Inflammatory macrophage treated with lipopolysaccharide for 4 hours (primary cell): ENCODE data around the gene CYP2J2.
A peak's percentile ranks its signal among the peaks of the same experiment; 100 is the strongest.
"Not testable (repeated sequence)": the region's sequence is repeated elsewhere in the genome, so short reads cannot be mapped to it uniquely, and the experiment has no call there.

Source experiments
- DNase-seq: peaks from one replicate; pipeline ENCODE4 v3.0.0-alpha.2; 2020

Gene CYP2J2

DNA sequence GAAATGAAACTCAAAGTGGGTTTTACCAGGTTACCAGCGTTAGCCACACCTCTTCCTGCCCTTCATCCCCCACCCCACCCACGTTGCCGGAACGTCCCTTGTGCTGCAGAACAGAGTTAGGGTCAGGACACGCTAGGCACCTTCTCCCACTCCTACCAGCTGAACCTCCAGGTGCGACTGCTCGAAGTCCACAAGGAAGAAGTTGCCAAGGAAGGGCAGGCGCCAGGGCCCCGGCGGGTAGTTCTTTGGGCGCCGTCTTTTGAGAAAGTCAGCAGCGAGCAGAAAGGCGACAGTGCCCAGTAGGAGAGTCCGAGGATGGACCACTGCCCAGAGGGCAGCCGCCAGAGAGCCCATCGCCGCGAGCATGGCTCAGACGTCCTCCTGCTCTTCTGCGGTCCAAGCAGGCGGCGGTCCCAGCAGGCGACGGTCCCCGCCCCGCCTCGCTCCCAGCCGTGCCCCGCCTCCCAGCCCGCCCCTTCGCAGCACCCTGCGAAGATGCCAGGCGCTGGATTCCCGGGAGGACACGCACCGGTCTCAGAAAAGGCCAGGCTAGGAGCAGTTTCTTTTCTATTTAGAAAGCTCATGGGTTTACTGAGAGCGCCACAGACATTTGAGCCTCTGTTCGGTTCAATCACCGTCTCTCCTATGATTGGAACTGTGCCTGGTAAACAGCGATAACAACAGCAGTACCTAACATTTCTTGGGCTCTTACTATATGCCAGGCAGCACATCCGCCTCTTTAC, at the start of gene CYP2J2:
TSS of gene CYP2J2 (minus strand) at position 393 of the 743 bp plus-strand sequence. CDS start at position 366, 27 bp downstream.
- DNase-seq: peak; percentile 2

GRCh38 chr1:59973719-59974118, 47.1 kb upstream of the CYP2J2 start:
- no peak for DNase-seq

DNA sequence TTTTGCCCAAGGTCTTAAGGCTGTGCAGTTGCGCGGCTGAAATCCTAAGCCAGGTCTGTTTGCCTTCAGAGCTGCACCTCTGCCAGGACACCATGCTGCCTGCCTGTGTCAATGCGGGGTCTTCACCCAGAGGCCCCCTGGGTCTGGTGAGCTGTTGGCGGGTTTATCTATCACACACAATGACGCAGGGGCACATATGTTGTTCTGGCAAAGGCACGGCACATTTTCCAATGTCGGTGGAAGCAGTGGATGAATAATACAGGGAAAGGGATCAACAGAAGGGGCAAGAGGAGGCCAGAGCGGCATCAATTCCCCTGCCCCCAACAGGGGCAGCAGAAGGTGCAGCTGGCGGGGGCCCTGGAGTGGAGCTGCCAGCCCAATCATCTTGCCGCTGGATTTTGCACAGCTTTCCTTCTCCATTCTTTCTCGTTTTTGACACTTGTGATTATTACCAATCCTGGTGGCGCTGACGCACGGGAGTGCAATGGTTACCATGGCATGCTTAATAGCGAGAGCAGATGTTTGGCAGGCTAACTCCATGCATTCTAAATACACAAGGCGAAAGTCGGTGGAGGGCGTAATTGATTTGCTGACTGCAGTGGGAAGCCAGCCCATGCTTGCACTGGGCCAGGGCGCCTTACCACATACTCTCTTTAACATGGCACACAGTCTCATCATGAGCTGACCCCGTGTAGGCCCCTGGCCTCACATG, 45.8 kb upstream of the CYP2J2 start:
- DNase-seq: no peak

GRCh38 chr1:59971464-59971911, 44.9 kb upstream of the CYP2J2 start:
- peak; percentile 59 for DNase-seq

DNA sequence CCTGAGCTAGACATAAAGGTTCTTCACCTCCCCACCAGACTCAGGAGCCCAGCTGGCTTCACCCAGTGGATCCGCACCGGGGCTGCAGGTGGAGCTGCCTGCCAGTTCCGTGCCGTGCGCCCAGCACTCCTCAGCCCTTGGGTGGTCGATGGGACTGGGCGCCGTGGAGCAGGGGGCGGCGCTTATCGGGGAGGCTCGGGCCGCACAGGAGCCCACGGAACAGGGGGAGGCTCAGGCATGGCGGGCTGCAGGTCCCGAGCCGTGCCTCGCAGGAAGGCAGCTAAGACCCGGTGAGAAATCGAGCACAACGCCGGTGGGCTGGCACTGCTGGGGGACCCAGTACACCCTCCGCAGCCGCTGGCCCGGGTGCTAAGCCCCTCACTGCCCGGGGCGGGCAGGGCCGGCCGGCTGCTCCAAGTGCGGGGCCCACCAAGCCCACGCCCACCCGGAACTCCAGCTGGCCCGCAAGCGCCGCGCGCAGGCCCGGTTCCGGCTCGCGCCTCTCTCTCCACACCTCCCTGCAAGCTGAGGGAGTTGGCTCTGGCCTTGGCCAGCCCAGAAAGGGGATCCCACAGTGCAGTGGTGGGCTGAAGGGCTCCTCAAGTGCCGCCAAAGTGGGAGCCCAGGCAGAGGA, 43.1 kb upstream of the CYP2J2 start:
- not testable (repeated sequence) for DNase-seq

DNA sequence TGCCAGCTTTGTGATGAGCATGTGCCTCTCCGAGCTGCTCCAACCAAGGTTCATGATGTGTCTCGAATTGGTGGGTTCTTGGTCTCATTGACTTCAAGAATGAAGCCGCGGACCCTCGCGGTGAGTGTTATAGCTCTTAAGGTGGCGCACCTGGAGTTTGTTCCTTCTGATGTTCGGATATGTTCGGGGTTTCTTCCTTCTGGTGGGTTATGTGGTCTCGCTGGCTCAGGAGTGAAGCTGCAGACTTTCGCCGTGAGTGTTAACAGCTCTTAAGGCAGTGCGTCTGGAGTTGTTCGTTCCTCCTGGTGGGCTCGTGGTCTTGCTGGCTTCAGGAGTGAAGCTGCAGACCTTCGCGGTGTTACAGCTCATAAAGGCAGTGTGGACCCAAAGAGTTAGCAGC, 42.2 kb upstream of the CYP2J2 start:
- DNase-seq: not testable (repeated sequence)

DNA sequence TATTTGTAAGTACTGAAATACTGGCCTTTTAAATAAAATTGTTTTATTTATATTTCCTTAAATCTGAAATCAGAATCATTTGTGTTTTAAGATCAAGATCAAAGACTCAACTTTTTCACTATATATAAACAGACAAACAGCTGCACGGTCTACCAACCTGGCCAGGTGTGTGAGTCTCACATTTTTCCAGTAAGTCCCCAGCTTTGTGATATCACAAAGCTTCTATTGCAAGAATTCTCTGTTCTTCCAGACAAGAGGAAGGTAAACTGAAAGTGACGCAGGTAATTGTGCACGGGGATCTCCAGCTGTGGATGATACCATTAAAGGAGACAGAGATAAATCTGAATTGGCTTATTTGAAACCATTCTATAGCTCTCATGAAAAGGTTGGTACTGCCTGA, 41.2 kb upstream of the CYP2J2 start:
- DNase-seq: no peak

DNA sequence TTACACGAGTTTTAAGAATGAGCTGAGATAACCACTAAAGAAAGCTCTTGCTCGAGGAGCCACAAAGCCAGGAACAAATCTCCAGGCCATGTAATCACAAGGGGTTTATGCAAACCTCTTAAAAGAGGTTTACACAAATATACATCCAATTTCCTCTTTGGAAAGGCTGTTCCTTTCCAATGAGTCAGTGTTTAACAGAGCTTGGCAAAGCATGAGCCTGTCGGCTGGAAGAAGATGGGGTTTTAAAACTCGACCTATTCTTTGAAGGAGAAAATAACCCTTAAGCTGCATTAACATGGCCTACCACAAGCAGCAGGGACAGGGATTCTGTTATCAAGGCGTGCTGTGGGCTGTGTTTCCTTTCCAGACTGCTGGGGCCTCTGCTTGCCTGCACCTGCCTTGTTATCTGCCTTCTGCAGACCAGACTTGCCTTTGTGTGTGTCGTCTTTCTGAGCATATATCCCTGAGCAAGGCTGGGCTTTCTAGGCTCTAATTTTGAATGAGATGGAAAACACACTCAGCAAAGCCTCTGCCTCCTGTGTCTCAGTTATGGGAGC, 40.6 kb upstream of the CYP2J2 start:
- no peak for DNase-seq

DNA sequence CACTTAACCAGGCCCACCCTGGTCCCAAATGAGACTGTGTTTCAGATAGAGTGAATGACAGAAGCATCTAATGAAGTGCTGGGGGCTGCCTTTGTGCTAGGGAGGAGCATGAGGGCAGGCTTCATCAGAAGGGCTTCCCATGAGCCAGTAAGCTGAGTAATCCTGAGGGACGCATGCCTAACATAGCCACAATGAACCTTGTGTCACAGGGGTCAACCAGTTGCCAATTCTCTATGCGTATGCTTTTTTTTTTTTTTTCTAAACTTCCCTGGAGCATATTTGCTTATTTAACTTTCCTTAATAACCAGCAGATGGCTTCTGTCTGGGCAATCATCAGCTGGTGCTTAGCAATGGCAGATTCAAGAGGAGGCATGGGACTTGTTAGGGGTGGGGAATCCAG, 25.5 kb upstream of the CYP2J2 start:
- DNase-seq: no peak

DNA sequence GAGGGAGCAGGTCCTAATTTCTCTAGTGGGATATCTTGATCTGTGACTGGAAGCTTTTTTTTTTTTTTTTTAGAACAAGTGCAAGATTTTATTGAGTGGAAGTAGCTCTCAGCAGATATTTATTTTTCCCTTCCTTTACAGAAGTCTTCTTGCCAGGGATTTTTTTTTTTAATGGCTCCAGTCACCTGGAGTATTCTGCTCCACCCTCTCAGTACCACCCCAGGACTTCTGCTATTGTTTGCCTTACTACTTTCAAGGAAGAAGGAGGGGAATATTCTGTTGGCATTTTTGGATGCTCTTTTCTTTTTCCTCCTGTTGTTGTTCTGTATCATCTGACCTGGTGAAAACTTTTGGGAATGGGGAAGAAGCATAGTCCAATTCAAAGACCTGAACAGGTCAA, 23.1 kb upstream of the CYP2J2 start:
- DNase-seq: no peak

GRCh38 chr1:59948990-59949389, 22.4 kb upstream of the CYP2J2 start:
- no peak for DNase-seq

DNA sequence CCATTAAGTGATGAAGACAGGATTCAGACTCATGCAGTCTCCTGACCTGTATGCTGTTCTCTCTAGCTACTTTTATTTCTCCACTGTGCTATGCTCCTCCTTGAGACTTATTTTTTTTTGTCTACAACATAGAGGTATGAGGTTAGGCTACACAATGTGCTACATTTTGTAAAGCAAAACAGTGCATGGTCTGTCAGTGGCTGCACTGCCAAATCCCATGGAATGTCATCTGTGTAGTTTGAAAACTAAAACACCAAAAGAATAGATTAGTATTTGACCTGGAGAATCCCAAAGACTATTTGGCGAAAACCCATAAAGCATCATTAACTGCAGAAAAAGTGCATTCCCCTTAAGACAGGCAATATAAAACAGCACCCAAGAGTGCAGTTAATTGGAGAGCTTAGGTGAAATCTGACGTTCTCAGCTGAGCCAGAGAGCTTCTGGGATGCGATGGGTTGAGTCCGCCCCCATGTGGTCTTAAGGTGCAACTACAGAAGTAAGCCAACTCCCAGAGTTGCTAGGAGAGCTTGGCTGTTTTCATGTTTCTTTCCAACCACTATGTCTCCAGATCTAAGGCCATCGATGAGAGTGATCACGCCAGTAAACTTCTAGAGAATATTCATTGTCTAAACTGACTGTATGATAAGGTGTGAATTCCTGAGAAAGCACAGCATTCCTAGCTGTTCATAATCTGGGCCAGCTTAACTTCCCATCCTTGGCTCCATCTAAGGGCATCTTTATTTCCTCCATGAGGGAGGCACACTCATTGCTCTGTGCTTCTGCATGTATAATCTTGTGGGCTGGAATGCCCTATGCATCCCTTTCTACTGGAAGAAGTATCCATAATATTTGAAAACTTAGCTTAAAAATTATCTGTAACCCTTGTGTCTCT, 20.7 kb upstream of the CYP2J2 start:
- DNase-seq: peak; percentile 55

DNA sequence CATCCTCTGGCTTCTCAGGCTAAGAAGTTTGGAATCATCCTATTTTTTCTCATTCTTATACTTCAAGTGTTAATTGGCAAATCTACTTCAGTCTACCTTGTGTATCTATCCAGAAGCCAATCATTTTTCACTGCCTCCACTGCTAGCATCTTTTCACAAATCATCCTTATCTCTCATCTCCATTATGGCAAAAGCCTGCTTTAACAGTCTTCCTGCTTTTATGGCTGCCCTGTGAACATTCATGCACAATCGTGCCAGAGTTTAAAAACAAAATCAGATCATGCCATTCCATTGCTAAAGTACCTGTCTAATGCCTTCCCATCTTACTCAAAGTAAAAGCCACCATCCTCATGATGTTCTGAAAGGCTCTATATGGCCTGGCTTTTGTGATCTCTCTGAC, 19.2 kb upstream of the CYP2J2 start:
- no peak for DNase-seq

- no peak for DNase-seq
Observed at GRCh38 chr1:59939393-59939792, 12.8 kb upstream of the CYP2J2 start.

DNA sequence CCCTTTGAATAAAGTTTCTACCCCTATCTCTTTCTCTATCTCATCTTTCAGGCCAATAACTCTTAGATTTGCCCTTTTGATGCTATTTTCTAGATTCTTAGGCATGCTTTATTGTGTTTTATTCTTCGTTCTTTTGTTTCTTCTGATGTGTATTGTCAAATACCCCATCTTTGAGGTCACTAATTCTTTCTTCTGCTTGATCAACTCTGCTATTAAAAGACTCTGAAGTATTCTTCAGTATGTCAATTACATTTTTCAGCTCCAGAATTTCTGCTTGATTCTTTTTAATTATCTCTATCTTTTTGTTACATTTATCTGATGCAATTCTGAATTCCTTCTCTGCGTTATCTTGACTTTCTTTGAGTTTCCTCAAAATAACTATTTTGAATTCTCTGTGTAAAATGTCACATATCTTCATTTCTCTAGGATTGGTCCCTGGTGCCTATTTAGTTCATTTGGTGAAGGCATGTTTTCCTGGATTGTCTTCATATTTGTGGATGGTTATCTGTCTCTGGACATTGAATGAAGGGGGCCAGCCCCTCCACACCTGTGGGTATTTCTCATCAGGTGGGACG, 11.2 kb upstream of the CYP2J2 start:
- DNase-seq: no peak

DNA sequence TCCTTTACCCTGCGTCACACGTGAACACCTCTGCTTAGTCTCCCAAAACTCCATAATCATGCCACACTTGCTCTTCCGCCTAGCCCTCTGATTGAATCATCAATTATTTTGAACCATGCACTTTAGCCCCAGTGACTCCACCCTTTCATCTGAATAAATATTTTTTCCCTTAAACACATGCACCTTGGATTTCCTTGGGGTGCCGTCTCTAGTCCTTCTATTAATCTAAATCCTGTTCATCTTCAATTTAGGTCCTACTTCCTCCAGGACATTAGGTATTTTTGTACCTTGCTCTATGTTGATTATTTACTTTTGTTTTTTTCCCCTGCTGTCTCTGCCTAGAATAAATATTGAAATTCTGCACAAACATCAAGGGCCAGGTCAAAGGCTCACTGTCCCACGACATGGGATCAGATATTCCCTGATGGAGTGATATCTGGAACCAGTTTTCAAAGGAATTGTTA, 9.8 kb upstream of the CYP2J2 start:
- no peak for DNase-seq

DNA sequence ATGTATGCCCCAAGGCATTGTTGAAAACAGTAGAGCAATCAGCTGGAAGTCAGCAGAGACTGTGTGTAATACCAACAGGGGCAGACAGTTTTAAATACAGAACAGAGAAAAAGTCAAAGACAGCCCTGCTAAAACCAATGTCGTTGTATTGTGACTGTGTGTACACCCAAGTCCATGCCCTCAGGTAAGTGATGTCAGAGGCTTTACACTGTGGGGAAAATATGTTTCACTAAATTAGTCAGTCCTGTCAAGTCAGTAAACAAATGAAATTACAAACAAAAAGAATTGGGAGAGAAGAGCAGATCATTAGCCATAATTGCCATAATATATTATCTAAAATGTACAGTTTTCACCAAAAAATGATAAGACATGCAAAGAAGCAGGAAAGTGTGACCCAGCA, 2.4 kb upstream of the CYP2J2 start:
- DNase-seq: no peak

- DNase-seq: no peak
Observed at GRCh38 chr1:59927213-59927612, 640 bp upstream of the CYP2J2 start.

DNA sequence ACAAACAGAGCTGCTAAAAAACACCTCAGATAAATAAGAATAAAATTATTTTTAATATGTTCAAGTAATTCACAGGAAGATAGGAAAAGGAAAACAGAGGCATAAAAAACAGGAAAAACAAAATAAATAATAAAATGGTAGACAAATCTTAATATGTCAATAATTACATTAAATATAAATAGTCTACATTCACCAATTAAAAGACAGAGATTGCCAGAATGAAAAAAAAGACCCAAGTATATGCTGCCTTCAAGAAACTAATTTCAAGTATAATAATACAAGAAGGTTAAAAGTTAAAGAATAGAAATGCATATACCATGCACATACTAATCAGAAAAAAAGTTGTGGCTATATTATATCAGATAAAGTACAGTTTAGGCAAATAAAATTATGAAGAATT, 1.9 kb downstream of the CYP2J2 start:
- no peak for DNase-seq

GRCh38 chr1:59921258-59921899, 5.2 kb downstream of the CYP2J2 start:
- DNase-seq: not testable (repeated sequence)

- DNase-seq: no peak
Observed at GRCh38 chr1:59919746-59920145, 6.8 kb downstream of the CYP2J2 start.

DNA sequence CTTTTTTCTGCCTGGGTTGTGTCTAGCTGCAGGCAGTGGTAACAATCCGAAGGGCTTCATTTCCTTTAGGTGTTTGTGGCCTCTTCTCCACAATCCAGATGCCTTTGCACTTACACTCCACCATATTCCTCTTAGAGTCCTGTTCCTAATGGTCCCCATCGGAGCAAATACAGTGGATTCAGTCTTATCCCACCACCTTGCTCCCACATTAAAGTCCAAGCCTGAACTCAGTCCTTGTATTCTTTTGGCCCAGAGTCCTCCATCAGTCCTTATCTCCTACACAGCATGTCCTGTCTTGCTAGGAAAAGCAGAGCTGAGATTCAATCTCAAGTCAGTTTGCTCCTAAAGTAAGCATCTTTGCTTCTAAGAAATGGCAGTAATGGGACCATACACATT, 8.8 kb downstream of the CYP2J2 start:
- no peak for DNase-seq
